ENCODE data around the gene AGBL4. TPM values are rescaled to one million over a fixed set of nuclear protein-coding genes. Genes with fewer than 3 reads are reported as not detected.

Gene AGBL4
- total RNA-seq, 1 donor from 2014 or later: not detected

- Mint-ChIP-seq H3K9me3 (ENCODE audit: unreplicated experiment) (peaks cover 59% of the 10 kb centered on the region), H3K4me3 (ENCODE audit: unreplicated experiment) (no peak overlapping the region), H3K36me3 (ENCODE audit: unreplicated experiment) (no peaks in the 10 kb centered on the region), H3K27ac (ENCODE audit: unreplicated experiment) (no peak overlapping the region), H3K4me1 (ENCODE audit: unreplicated experiment) (no peaks in the 10 kb centered on the region), H3K27me3 (ENCODE audit: unreplicated experiment) (no peaks in the 10 kb centered on the region)
- no peak for TF ChIP-seq CTCF (IDR thresholded peaks at IDR 0.05)
- no peak for DNase-seq (ENCODE audit: extremely low spot score, unreplicated experiment)
Observed at GRCh38 chr1:49630156-49630555, 393.6 kb downstream of the AGBL4 start.

- peaks cover 75% of the 10 kb centered on the region for H3K9me3 Mint-ChIP-seq (ENCODE audit: unreplicated experiment)
Observed at GRCh38 chr1:49627781-49628180, 396.0 kb downstream of the AGBL4 start.

GRCh38 chr1:49626472-49626871, 397.3 kb downstream of the AGBL4 start:
- Mint-ChIP-seq H3K9me3 (ENCODE audit: unreplicated experiment) (peaks cover 72% of the 10 kb centered on the region), H3K4me1 (ENCODE audit: unreplicated experiment) (no peaks in the 10 kb centered on the region), H3K36me3 (ENCODE audit: unreplicated experiment) (no peaks in the 10 kb centered on the region), H3K27ac (ENCODE audit: unreplicated experiment) (no peak overlapping the region), H3K4me3 (ENCODE audit: unreplicated experiment) (no peak overlapping the region), H3K27me3 (ENCODE audit: unreplicated experiment) (no peaks in the 10 kb centered on the region)
- TF ChIP-seq CTCF (IDR thresholded peaks at IDR 0.05): no peak
- DNase-seq (ENCODE audit: extremely low spot score, unreplicated experiment): no peak

More at GRCh38 chr1:49627781-49628180, 396.0 kb downstream of the AGBL4 start:
- DNase-seq (ENCODE audit: extremely low spot score, unreplicated experiment): no peak
- TF ChIP-seq CTCF (IDR thresholded peaks at IDR 0.05): no peak
- Mint-ChIP-seq H3K4me3 (ENCODE audit: unreplicated experiment) (no peak overlapping the region), H3K36me3 (ENCODE audit: unreplicated experiment) (no peaks in the 10 kb centered on the region), H3K27ac (ENCODE audit: unreplicated experiment) (no peak overlapping the region), H3K4me1 (ENCODE audit: unreplicated experiment) (no peaks in the 10 kb centered on the region), H3K27me3 (ENCODE audit: unreplicated experiment) (no peaks in the 10 kb centered on the region)

GRCh38 chr1:49622877-49623276, 400.9 kb downstream of the AGBL4 start:
- DNase-seq (ENCODE audit: extremely low spot score, unreplicated experiment): no peak

GRCh38 chr1:49606082-49606481, 417.7 kb downstream of the AGBL4 start:
- TF ChIP-seq CTCF (IDR thresholded peaks at IDR 0.05): no peak
- no peak overlapping the region for H3K4me3 Mint-ChIP-seq (ENCODE audit: unreplicated experiment)
- H3K36me3 Mint-ChIP-seq (ENCODE audit: unreplicated experiment): no peaks in the 10 kb centered on the region
- peaks cover 38% of the 10 kb centered on the region for H3K9me3 Mint-ChIP-seq (ENCODE audit: unreplicated experiment)
- no peak overlapping the region for H3K27ac Mint-ChIP-seq (ENCODE audit: unreplicated experiment)
- H3K27me3 Mint-ChIP-seq (ENCODE audit: unreplicated experiment): no peaks in the 10 kb centered on the region
- H3K4me1 Mint-ChIP-seq (ENCODE audit: unreplicated experiment): no peaks in the 10 kb centered on the region
- DNase-seq (ENCODE audit: extremely low spot score, unreplicated experiment): no peak

More at GRCh38 chr1:49622877-49623276, 400.9 kb downstream of the AGBL4 start:
- Mint-ChIP-seq H3K4me3 (ENCODE audit: unreplicated experiment) (no peak overlapping the region), H3K9me3 (ENCODE audit: unreplicated experiment) (peaks cover 59% of the 10 kb centered on the region), H3K27ac (ENCODE audit: unreplicated experiment) (no peak overlapping the region), H3K27me3 (ENCODE audit: unreplicated experiment) (no peaks in the 10 kb centered on the region), H3K4me1 (ENCODE audit: unreplicated experiment) (no peaks in the 10 kb centered on the region), H3K36me3 (ENCODE audit: unreplicated experiment) (no peaks in the 10 kb centered on the region)
- no peak for TF ChIP-seq CTCF (IDR thresholded peaks at IDR 0.05)

Data from osteocyte (in vitro differentiated cells).